B cell (primary cell): Measurements from ENCODE around the gene KLHL28. TPM values are rescaled to one million over a fixed set of nuclear protein-coding genes. Genes with fewer than 3 reads are reported as not detected.

ENCODE experiments used
- ATAC-seq: fragments of 200-7000 bp; cut with Tn5 transposase; one replicate; pipeline ENCODE4 v1.10.0; 2021; ENCODE audit warnings: low read depth, mild to moderate bottlenecking, moderate number of reproducible peaks, moderate library complexity
- CTCF ChIA-PET: fragments of 350-600 bp; sonication (Branson Sonifier 250); formaldehyde crosslinking; loops from one replicate; lab custom pipeline; 2021; ENCODE audit warnings: antibody characterized with exemption, inconsistent platforms; lab: Charles Lee
- POLR2A ChIA-PET: fragments of 350-600 bp; sonication (Branson Sonifier 250); formaldehyde crosslinking; loops from one replicate; lab custom pipeline; 2021; ENCODE audit warnings: antibody characterized with exemption; lab: Charles Lee
- DNase-seq: peaks from one replicate; pipeline ENCODE4 v3.0.0; 2013
- H2AFZ ChIP-seq: 2 replicates; pipeline ENCODE4 v1.6.1; 2012; ENCODE audit warnings: mild to moderate bottlenecking, low read depth, low read length; ENCODE audit not compliant: insufficient read depth, poor library complexity, severe bottlenecking
- H3K27ac ChIP-seq, 2 donors: 1 replicate in 1 of 2; 2 replicates in 1 of 2; pipeline ENCODE4 v1.5.1; 2012 to 2013; ENCODE audit warnings: low read length in 2 of 2, mild to moderate bottlenecking in 2 of 2, moderate library complexity in 1 of 2
- H3K27me3 ChIP-seq, 4 experiments: fragments of 200-600 bp in 1 of 4; sonication (generic) in 1 of 4; replicated peaks in 1 of 4; 1 replicate in 2 of 4; 2 replicates in 2 of 4; pipeline versions ENCODE4 v1.6.1 to v1.7.0; 2013 to 2016; ENCODE audit warnings: low read length in 3 of 4, mild to moderate bottlenecking in 2 of 4, mixed read lengths in 1 of 4, moderate library complexity in 1 of 4; ENCODE audit not compliant: insufficient read depth in 4 of 4, control insufficient read depth in 3 of 4; ENCODE audit errors: control extremely low read depth in 1 of 4
- H3K36me3 ChIP-seq, 2 experiments: replicated peaks in 1 of 2; 1 replicate in 1 of 2; 2 replicates in 1 of 2; pipeline versions ENCODE4 v1.6.1 to v1.7.1; 2013; ENCODE audit warnings: low read length in 1 of 2; ENCODE audit not compliant: insufficient read depth in 2 of 2, control insufficient read depth in 1 of 2; ENCODE audit errors: control extremely low read depth in 1 of 2, extremely low read depth in 1 of 2
- H3K4me1 ChIP-seq, 2 donors: fragments of 200-600 bp in 1 of 2; sonication (generic) in 1 of 2; 1 replicate in 1 of 2; 2 replicates in 1 of 2; pipeline versions ENCODE4 v1.5.1 to v1.6.1; 2013 to 2017; ENCODE audit warnings: low read length in 2 of 2; ENCODE audit not compliant: control insufficient read depth in 2 of 2, insufficient read depth in 2 of 2
- H3K4me2 ChIP-seq: replicated peaks from 2 replicates; pipeline ENCODE3; 2012; ENCODE audit warnings: mild to moderate bottlenecking, low read depth, low read length; ENCODE audit not compliant: poor library complexity, severe bottlenecking
- H3K4me3 ChIP-seq, 5 experiments: fragments of 200-600 bp in 1 of 5; sonication (generic) in 1 of 5; 1 replicate in 3 of 5; 2 replicates in 2 of 5; pipeline versions ENCODE4 v1.5.1 to v1.7.0; 2011 to 2016; ENCODE audit warnings: low read length in 4 of 5, mild to moderate bottlenecking in 4 of 5, low read depth in 2 of 5, control low read depth in 1 of 5, moderate library complexity in 1 of 5; ENCODE audit not compliant: insufficient read depth in 1 of 5; ENCODE audit errors: control extremely low read depth in 1 of 5, extremely low read depth in 1 of 5
- H3K79me2 ChIP-seq: fragments of 200-600 bp; sonication (generic); one replicate; pipeline ENCODE4 v1.6.0; 2016; ENCODE audit warnings: low read length; ENCODE audit not compliant: control insufficient read depth, insufficient read depth
- H3K9ac ChIP-seq: fragments of 200-600 bp; sonication (generic); 2 replicates; pipeline ENCODE4 v1.6.1; 2017; ENCODE audit warnings: mild to moderate bottlenecking, low read length, moderate library complexity
- H3K9me3 ChIP-seq, 3 donors: one replicate each; pipeline versions ENCODE4 v1.6.1 to v1.7.1; 2013; ENCODE audit warnings: low read length in 2 of 3; ENCODE audit not compliant: control insufficient read depth in 2 of 3, insufficient read depth in 1 of 3; ENCODE audit errors: control extremely low read depth in 1 of 3
- H4K20me1 ChIP-seq: 2 replicates; pipeline ENCODE4 v1.6.0; 2012; ENCODE audit warnings: mild to moderate bottlenecking, low read length; ENCODE audit not compliant: insufficient read depth, control insufficient read depth, poor library complexity, severe bottlenecking
- H3K27ac Mint-ChIP-seq: one replicate; pipeline ENCODE4 v1.8.0; 2021; ENCODE audit warnings: mixed read lengths
- H3K27me3 Mint-ChIP-seq: one replicate; pipeline ENCODE4 v1.8.0; 2021; ENCODE audit warnings: mixed read lengths
- H3K4me1 Mint-ChIP-seq: one replicate; pipeline ENCODE4 v1.8.0; 2021; ENCODE audit warnings: mixed read lengths
- H3K4me3 Mint-ChIP-seq: one replicate; pipeline ENCODE4 v1.8.0; 2021; ENCODE audit warnings: mixed read lengths
- H3K9me3 Mint-ChIP-seq: one replicate; pipeline ENCODE4 v1.8.0; 2022; ENCODE audit warnings: mixed read lengths; ENCODE audit not compliant: insufficient read depth
- CTCF ChIP-seq: fragments of 200-600 bp; IDR thresholded peaks from one replicate; pipeline ENCODE4 v1.8.0; 2022; ENCODE audit warnings: antibody characterized with exemption, mild to moderate bottlenecking
- EZH2 ChIP-seq: IDR thresholded peaks from 2 replicates; pipeline ENCODE4 v1.6.1; 2012; ENCODE audit warnings: borderline replicate concordance, low read depth, mild to moderate bottlenecking, moderate library complexity, low read length; ENCODE audit not compliant: insufficient read depth, poor library complexity, severe bottlenecking
- WGBS: methylation state at CpG from one replicate; pipeline ENCODE4 v1.1.5; 2013; ENCODE audit warnings: missing lambda C conversion rate; ENCODE audit not compliant: insufficient coverage; 5-methylcytosine and 5-hydroxymethylcytosine counted together
- intact Hi-C: fragments of 100-400 bp; cut with micrococcal nuclease; formaldehyde crosslinking; loops from one replicate; pipeline ENCODE4 v1.10.0; 2022
- polyA plus RNA-seq: library from polyadenylated mRNA; depleted of rRNA; stranded (reverse); fragments of >200 nt; gene quantifications from 2 replicates; pipeline ENCODE4 v1.2.3, GENCODE V29; 2012
- total RNA-seq, 2 donors: library from RNA; stranded (reverse); fragments of 120-200 nt in 1 of 2; gene quantifications; 1 replicate in 1 of 2; 2 replicates in 1 of 2; pipeline versions ENCODE4 v1.2.3 to v1.2.4, GENCODE V29; 2013 to 2022

The KLHL28 gene
- total and polyA plus RNA-seq, 2 donors (not counting 1 experiment from before 2014, with no cell fraction given), result 8.9 to 33.5 TPM

DNA sequence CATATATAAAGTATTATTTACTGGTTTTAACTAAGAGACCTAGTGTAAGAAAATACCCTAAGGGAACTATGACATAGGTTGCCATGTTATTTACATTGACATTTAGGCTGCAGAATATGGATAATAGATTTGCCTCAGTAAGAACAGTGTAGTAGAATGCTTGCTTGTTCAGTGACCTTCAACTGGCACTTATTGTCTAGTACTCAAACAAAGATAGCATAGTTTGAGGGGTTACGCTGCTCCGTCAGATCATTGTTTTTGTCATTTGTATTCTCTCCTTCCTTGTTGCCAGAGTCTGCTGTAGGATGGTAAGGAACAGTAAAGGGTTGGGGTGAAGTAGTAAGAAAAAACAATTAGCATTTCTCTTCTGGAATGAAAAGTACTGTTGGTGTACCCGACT is 33.4 kb upstream of the KLHL28 start:
- intact Hi-C loops, result no loop called here
- no peak overlapping the region for H3K27ac ChIP-seq
- CTCF ChIA-PET, result no interaction called here
- no peak overlapping the region for H3K4me2 ChIP-seq
- Mint-ChIP-seq H3K9me3 (no peaks in the 10 kb centered on the region), H3K4me3 (no peak overlapping the region), H3K27me3 (no peaks in the 10 kb centered on the region), H3K27ac (no peak overlapping the region), H3K4me1 (peaks cover 1% of the 10 kb centered on the region)
- H3K36me3 ChIP-seq, result peaks cover 0 to 9% of the 10 kb centered on the region in 2 experiments
- H3K9me3 ChIP-seq, result no peaks in the 10 kb centered on the region
- peaks cover 7% of the 10 kb centered on the region for H3K79me2 ChIP-seq
- H3K4me3 ChIP-seq, result no peak overlapping the region
- TF ChIP-seq EZH2, result no peak
- TF ChIP-seq CTCF, result no peak
- H2AFZ ChIP-seq, result no peak overlapping the region
- WGBS, result 100% methylated on average over 1 of the region's 3 CpGs
- no peaks in the 10 kb centered on the region for H3K27me3 ChIP-seq
- POLR2A ChIA-PET, result no interaction called here
- no peak for ATAC-seq
- H3K9ac ChIP-seq, result no peak overlapping the region
- H3K4me1 ChIP-seq, result no peaks in the 10 kb centered on the region
- H4K20me1 ChIP-seq, result no peaks in the 10 kb centered on the region
- no peak for DNase-seq

GRCh38 chr14:44990533-44990932 is 28.8 kb upstream of the KLHL28 start:
- DNase-seq (no peak), ATAC-seq (no peak)
- Histone ChIP-seq H3K4me2 (no peak overlapping the region), H3K9ac (no peak overlapping the region), H3K4me3 (no peak overlapping the region), H4K20me1 (no peaks in the 10 kb centered on the region), H3K79me2 (peaks cover 4% of the 10 kb centered on the region), H3K36me3 (no peaks in the 10 kb centered on the region), H3K27me3 (no peaks in the 10 kb centered on the region), H2AFZ (no peak overlapping the region), H3K9me3 (peaks cover 0 to 11% (median 2%) of the 10 kb centered on the region in 3 donors), H3K4me1 (peaks cover 0 to 3% of the 10 kb centered on the region in 2 donors), H3K27ac (no peak overlapping the region)
- no peaks in the 10 kb centered on the region for H3K27me3 Mint-ChIP-seq
- TF ChIP-seq EZH2 (no peak), CTCF (no peak)
- H3K9me3 Mint-ChIP-seq, result peaks cover 4% of the 10 kb centered on the region
- intact Hi-C loops, result no loop called here
- ChIA-PET CTCF (no interaction called here), POLR2A (no interaction called here)
- no CpG with 5 or more reads among the region's 2 CpGs for WGBS
- peaks cover 7% of the 10 kb centered on the region for H3K4me1 Mint-ChIP-seq
- no peak overlapping the region for H3K4me3 Mint-ChIP-seq
- no peak overlapping the region for H3K27ac Mint-ChIP-seq
